ENCODE measurements around the gene PARP8. TPM values are rescaled to one million over a fixed set of nuclear protein-coding genes. Genes with fewer than 3 reads are reported as not detected.

Gene PARP8
- total and polyA plus RNA-seq, 9 of the 15 experiments (the other 6 are each of a cell fraction or from before 2014, with no cell fraction given), result 0.03 to 0.31 TPM; not detected in 7

DNA sequence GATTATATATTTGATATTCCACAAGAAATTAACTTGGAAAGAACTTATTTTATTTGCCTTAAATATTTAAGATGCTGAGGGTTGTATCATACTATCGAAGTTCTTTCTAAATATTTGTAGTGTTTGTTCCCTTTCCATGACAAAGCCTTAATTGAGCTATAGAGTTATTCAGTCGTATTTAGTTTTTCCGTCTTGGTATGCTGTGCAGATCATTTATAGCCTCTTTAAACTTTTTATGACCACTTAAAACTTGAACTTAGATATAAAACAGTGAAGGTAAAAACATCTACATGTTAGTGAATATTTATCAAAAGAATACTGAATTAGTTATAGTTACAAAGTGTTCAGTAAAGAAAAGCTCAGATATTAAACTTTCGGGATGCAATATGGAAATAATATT lies 74.4 kb downstream of the PARP8 start (continued):
- TF ChIP-seq PATZ1 (CRISPR knock-in tag; IDR thresholded peaks at IDR 0.05; ENCODE audit: borderline replicate concordance) (no peak), MAFF (IDR thresholded peaks at IDR 0.05; ENCODE audit: low read length) (no peak)
- TF ChIP-seq, protein P1, sequence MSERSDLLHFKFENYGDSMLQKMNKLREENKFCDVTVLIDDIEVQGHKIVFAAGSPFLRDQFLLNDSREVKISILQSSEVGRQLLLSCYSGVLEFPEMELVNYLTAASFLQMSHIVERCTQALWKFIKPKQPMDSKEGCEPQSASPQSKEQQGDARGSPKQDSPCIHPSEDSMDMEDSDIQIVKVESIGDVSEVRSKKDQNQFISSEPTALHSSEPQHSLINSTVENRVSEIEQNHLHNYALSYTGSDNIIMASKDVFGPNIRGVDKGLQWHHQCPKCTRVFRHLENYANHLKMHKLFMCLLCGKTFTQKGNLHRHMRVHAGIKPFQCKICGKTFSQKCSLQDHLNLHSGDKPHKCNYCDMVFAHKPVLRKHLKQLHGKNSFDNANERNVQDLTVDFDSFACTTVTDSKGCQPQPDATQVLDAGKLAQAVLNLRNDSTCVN (CRISPR knock-in tag; IDR thresholded peaks at IDR 0.05), result no peak

- no peaks in the 10 kb centered on the region for H3K27me3 ChIP-seq (ENCODE audit: control insufficient read depth in 2 of 2, insufficient read depth in 2 of 2, low read length in 2 of 2)
- no peaks in the 10 kb centered on the region for H3K9me3 ChIP-seq (replicated peaks; ENCODE audit: control insufficient read depth, insufficient read depth, low read depth, low read length)
- ATAC-seq (no peak), DNase-seq (ENCODE audit: extremely low read depth in 1 of 4, low spot score in 3 of 4) (no peak), FAIRE-seq (no peak)
- H2AFZ ChIP-seq (ENCODE audit: low read depth, low read length), result no peak overlapping the region
- H3K9me1 ChIP-seq (ENCODE audit: control insufficient read depth, insufficient read depth, low read length), result no peaks in the 10 kb centered on the region
- POLR2A ChIA-PET, result no interaction called here
- no peak overlapping the region for H3K4me3 ChIP-seq
- H3K9ac ChIP-seq (ENCODE audit: insufficient read depth in 1 of 2, low read depth in 2 of 2, low read length in 2 of 2), result no peak overlapping the region
- H3K79me2 ChIP-seq (ENCODE audit: control insufficient read depth, insufficient read depth, low read length), result no peaks in the 10 kb centered on the region
- no peaks in the 10 kb centered on the region for H3K4me1 ChIP-seq (replicated peaks in 1 of 2; ENCODE audit: control insufficient read depth in 2 of 2, insufficient read depth in 2 of 2, low read length in 2 of 2)
- H3K4me2 ChIP-seq (ENCODE audit: insufficient read depth, low read length), result no peak overlapping the region
- intact Hi-C loops (cut with micrococcal nuclease), result no loop called here
- CTCF ChIA-PET (ENCODE audit: low intra/inter-chr PET ratio), result no interaction called here
- in situ Hi-C loops (cut with MboI), result no loop called here
- 3% methylated on average over 2 of the region's 2 CpGs for WGBS (ENCODE audit: insufficient coverage, low coverage, missing lambda C conversion rate)
- no TSS peak for BruUV-seq (replicated peaks)
- H3K27ac ChIP-seq (ENCODE audit: extremely low read depth, low read depth, low read length), result no peak overlapping the region
- no peaks in the 10 kb centered on the region for H4K20me1 ChIP-seq (replicated peaks; ENCODE audit: control insufficient read depth, insufficient read depth, low read length)
- TF ChIP-seq NFIX (CRISPR knock-in tag; IDR thresholded peaks at IDR 0.05; ENCODE audit: low read depth), result no peak
- no peak for TF ChIP-seq KDM5B (IDR thresholded peaks at IDR 0.05; ENCODE audit: insufficient replicate concordance, low read depth, low read length)
- TF ChIP-seq ZNF280A (IDR thresholded peaks at IDR 0.05; ENCODE audit: low read depth, partially characterized antibody), result no peak
- TF ChIP-seq CBFA2T2 (conservative IDR thresholded peaks at IDR 0.05), result no peak
- TF ChIP-seq ZNF384 (IDR thresholded peaks at IDR 0.05; ENCODE audit: low read depth, low read length), result no peak
- TF ChIP-seq CREB1 (IDR thresholded peaks at IDR 0.05), result no peak
- no peak for TF ChIP-seq CREB1 (CRISPR knock-in tag; IDR thresholded peaks at IDR 0.05)
- TF ChIP-seq SMARCB1 (IDR thresholded peaks at IDR 0.05; ENCODE audit: insufficient read length, low read depth), result no peak
- no peak for TF ChIP-seq ZFPM2 (CRISPR knock-in tag; IDR thresholded peaks at IDR 0.05)
- TF ChIP-seq ZNF232 (CRISPR knock-in tag; IDR thresholded peaks at IDR 0.05), result no peak
- no peak for TF ChIP-seq FOXM1 (IDR thresholded peaks at IDR 0.05; ENCODE audit: low read depth)
- TF ChIP-seq FOXM1 (CRISPR knock-in tag; IDR thresholded peaks at IDR 0.05; ENCODE audit: low read depth), result no peak
- TF ChIP-seq DNMT1 (IDR thresholded peaks at IDR 0.05), result no peak
- TF ChIP-seq MED1 (CRISPR knock-in tag; IDR thresholded peaks at IDR 0.05; ENCODE audit: borderline replicate concordance), result no peak
- no peak for TF ChIP-seq ZC3H8 (IDR thresholded peaks at IDR 0.05)
- TF ChIP-seq HOXB6 (CRISPR knock-in tag; IDR thresholded peaks at IDR 0.05; ENCODE audit: borderline replicate concordance), result no peak
- H3K36me3 ChIP-seq (ENCODE audit: control insufficient read depth, insufficient read depth, low read length), result no peaks in the 10 kb centered on the region
These were observed 78.3 kb downstream of the PARP8 start for GRCh38 chr5:50744776-50745175.
